GM21529 (cell line): ENCODE results near the gene NAALADL2.
"Not testable (repeated sequence)": the region's sequence is repeated elsewhere in the genome, so short reads cannot be mapped to it uniquely, and the experiment has no call there.

Experiments used
- ATAC-seq: cut with Tn5 transposase; IDR thresholded peaks from one replicate; pipeline ENCODE4 v1.9.1; 2021; ENCODE audit not compliant: unreplicated experiment

Gene NAALADL2

GRCh38 chr3:175066617-175067415 is 207.7 kb downstream of the NAALADL2 start:
- ATAC-seq: no peak

GRCh38 chr3:175068587-175068986 is 209.5 kb downstream of the NAALADL2 start:
- ATAC-seq: no peak

GRCh38 chr3:175070946-175071345 is 211.8 kb downstream of the NAALADL2 start:
- ATAC-seq: no peak

GRCh38 chr3:175073219-175073905 is 214.2 kb downstream of the NAALADL2 start:
- no peak for ATAC-seq

GRCh38 chr3:175075269-175075668 is 216.1 kb downstream of the NAALADL2 start:
- no peak for ATAC-seq

- no peak for ATAC-seq
Measured at GRCh38 chr3:175077216-175077615, 218.1 kb downstream of the NAALADL2 start.

- no peak for ATAC-seq
Measured at GRCh38 chr3:175082631-175083030, 223.5 kb downstream of the NAALADL2 start.

- not testable (repeated sequence) for ATAC-seq
Measured at GRCh38 chr3:175087128-175087527, 228.0 kb downstream of the NAALADL2 start.

- ATAC-seq: no peak
Measured at GRCh38 chr3:175088766-175089380, 229.7 kb downstream of the NAALADL2 start.

- ATAC-seq: no peak
Measured at GRCh38 chr3:175091426-175092114, 232.4 kb downstream of the NAALADL2 start.

GRCh38 chr3:175093748-175094147 is 234.6 kb downstream of the NAALADL2 start:
- no peak for ATAC-seq

- ATAC-seq: no peak
Measured at GRCh38 chr3:175094344-175094743, 235.2 kb downstream of the NAALADL2 start.

GRCh38 chr3:175098644-175099043 is 239.5 kb downstream of the NAALADL2 start:
- ATAC-seq: no peak

GRCh38 chr3:175102161-175102560 is 243.0 kb downstream of the NAALADL2 start:
- ATAC-seq: no peak

- ATAC-seq: no peak
Measured at GRCh38 chr3:175103298-175103697, 244.2 kb downstream of the NAALADL2 start.

GRCh38 chr3:175105066-175105465 is 245.9 kb downstream of the NAALADL2 start:
- ATAC-seq: no peak

- no peak for ATAC-seq
Measured at GRCh38 chr3:175107231-175107630, 248.1 kb downstream of the NAALADL2 start.

- no peak for ATAC-seq
Measured at GRCh38 chr3:175107995-175108394, 248.9 kb downstream of the NAALADL2 start.

- no peak for ATAC-seq
Measured at GRCh38 chr3:175108613-175109151, 249.5 kb downstream of the NAALADL2 start.

- no peak for ATAC-seq
Measured at GRCh38 chr3:175111036-175111435, 251.9 kb downstream of the NAALADL2 start.

- ATAC-seq: no peak
Measured at GRCh38 chr3:175118382-175118941, 259.3 kb downstream of the NAALADL2 start.
